ENCODE measurements around the gene MREG. TPM values are rescaled to one million over a fixed set of nuclear protein-coding genes. Genes with fewer than 3 reads are reported as not detected.

The MREG gene
- total RNA-seq, 1 experiment from 2014 or later, result 14.1 TPM

DNA sequence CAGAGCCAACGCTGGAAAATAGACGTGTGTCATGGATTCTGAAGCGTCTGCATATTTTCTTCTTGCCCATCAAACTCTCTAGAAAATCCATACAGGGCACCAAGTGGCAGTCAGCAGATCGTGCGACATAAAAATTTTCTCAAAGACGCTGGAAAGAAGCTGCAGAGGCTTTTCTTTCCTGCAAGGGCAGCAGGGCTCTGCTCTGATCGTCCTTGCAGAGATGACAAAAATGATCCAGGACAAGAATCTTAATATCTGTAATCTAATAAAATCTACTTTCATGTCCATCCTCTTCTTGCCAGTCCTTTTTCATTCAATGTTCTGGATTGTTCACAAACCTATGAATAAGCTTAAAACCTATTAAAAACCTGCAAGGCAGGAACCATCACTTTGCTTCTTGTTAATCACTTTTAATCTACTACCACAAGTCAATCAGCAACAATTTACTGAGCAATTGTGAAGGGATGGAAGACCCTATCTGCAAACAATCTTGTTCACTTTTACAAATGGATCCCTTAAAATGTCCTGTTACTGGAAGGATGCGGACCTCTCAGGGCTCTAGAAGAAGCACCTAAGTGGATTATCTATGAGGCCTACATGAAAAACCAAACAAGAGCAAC, 93.6 kb downstream of the MREG start:
- no peak for DNase-seq (ENCODE audit: low spot score)

DNA sequence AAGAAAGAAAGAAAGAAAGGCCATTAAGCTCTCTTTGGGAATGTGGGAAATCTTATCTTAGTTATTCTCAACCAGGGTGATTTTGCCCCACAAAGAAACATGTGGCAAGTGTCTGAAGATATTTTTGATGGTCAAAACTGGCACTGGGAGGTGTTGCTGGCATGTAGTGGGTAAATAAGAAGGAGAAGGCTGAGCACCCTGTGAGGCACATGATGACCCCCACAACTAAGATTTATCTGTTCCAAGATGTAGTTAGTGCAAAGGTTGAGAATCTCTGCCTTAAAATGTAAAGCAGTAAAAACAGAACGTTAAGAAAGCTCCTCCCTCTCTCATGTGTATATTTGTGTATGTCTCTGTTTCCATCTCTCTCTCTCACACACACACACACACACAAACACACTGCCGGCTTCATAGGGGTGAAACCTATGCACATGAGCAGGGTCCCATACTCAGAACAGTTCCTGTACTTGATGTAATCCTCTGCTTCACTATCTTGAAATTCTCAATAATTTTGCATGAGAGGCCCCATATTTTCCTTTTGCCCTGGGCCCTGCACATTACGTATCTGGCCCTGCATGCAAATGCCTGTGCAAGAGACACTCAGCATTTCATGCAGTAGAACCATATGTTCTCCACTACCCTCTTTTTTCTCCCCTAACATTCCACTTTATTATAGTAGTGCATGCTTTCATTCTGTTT, 94.3 kb downstream of the MREG start:
- no peak for DNase-seq (ENCODE audit: low spot score)

DNA sequence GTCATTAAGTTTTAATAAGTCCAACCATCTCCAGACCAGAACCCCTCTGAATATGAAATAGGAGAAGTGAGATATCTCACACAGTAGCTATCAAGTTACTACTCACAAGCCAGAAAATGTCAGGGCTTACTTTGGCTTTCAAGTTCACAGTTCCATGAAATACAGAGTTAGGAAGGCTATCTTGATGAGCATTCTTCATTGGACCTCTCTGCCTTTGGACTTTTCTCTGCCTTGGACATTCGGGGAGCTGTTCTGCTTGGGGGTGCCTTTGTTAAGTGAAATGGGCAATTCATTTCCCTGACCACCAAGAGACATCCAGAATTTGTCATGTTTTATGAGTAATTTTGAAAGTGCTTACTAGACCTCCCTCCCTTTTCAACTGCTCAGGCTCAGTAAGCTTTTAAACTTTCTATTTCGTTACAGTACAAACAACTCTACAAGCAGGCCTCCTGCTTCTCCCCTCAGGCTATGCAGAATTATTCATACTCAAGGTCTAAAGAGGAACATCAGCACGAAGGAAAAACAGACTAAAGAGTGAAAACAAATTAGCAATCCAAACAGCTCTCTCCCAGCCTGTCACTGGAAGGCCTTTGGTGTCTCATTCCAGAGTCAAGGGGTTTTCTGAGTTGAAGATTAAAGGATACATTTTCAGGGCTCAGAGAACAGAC, 95.3 kb downstream of the MREG start:
- no peak for DNase-seq (ENCODE audit: low spot score)

DNA sequence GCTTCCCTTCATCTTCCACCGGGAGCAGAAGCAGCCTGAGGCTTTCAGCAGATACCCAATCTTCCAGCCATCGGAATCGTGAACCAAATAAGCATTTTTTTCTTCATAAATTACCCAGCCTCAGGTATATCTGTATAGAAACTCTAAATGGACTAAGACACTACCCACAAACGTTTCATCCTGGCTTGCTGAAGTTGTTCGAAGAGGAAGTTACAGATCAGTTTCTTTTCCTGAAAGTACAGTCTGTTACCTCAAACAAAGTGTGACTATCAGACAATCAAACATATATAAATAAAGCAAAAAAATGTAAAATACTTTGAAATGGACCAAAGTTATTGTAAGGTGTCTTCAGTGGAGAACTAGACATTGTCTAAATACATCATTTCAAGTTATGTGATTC, 97.9 kb downstream of the MREG start:
- DNase-seq (ENCODE audit: low spot score), result no peak

DNA sequence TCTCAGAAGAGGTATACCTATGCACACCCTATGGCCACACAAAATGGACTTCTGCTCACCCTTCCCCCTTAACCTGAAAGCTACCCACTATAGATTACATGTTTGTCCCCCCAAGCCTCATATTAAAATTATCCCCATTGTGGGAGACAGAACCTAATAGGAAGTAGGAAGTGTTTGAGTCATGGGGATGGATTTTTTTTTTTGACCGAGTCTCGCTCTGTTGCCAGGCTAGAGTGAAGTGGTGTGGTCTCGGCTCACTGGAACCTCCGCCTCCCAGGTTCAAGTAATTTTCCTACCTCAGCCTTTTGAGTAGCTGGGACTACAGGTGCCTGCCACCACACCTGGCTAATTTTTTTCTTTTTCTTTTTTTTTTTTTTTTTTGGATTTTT, 98.6 kb downstream of the MREG start:
- DNase-seq (ENCODE audit: low spot score), result no peak

DNA sequence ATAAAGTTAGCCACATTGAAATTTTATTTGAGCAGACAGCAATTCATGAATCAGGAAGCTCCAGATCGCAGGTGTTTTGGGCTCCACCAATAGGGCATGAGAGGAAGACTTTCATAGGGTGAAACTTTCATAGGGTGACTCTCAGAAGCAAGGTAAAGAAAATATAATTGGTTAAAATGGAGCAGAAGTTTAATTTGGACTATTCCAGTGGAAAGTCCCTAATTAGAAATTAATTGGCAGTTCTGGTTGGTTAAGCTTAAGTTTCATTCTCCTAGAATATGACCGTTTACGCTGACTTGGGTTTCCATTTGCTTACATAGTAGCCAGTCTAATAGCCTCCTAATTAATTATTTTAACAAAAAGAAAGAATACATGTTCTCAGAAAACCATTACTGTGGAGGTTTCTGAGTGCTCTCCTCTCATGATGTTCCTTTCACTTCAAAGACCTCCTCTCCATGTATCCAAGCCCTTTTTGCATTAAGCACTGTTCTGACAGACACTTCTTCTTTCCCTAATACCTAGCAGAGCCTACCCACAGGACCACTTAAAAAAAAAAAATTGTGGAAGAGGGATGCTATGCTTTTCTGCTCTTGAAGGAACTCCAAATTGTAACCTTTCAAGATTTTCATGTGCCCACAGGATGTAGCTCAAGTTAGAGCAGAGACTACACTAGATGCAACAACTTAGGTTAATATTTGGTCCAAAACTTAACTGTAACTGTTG, 99.1 kb downstream of the MREG start:
- DNase-seq (ENCODE audit: low spot score), result no peak

DNA sequence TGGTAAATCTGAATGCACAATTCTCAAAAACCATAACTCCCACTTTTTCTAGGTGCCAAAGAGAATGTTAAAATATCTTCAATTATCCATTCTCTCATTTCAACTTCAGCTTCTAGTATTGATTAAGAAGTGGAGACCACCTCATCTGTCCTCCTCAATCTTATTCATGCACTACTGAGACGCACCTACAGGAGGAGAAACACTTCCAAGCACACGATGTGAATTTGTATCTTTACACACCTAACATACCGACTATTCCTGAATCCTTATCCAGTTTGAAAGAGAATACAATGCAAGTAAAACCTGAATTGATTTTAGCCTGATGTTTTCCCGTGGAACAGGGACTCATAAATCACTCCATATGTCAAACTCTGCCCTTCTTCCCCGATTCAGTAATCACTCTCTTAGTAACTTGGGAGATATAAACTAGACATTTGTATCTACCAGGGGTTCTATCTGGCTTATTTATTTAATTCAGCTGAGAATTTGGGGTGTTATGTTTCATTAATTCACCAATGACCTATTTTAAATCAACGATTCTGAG, 101.0 kb downstream of the MREG start:
- DNase-seq (ENCODE audit: low spot score), result no peak

DNA sequence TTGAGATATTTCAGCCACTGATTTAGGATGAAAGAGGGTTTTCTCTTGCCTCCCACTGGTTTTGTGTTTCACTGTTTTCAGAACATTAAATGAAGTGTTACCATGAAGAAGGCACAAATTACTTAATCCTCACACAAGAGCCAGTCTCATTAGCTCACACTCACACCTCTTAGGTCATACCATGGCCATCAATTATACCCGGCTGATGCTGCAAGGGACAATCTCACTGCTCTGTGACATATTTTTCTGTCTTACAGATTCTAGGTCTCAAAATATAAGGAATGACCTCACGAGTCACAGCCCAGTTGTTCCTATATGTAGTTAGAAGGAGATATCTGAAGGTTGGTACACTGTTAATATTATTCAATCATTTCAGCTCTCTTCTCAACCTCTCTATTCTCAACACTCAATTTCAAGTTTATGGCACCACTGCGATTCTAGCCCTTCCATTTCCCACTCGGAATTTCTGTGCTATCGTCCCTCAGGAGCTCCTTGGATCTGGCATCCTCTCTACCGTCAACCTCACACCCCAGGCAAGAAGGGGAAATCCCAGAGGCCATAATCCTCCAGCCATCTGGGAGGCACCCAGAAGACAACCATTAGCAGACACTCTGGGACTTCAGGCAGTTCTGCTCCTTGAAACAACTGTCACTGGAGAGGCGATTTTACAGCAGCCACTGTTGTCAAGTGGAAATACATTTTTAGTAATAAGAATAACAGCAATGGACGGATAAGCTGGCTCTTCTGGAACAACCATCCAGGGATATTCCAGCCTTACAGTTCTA, 101.9 kb downstream of the MREG start:
- DNase-seq (ENCODE audit: low spot score), result no peak

DNA sequence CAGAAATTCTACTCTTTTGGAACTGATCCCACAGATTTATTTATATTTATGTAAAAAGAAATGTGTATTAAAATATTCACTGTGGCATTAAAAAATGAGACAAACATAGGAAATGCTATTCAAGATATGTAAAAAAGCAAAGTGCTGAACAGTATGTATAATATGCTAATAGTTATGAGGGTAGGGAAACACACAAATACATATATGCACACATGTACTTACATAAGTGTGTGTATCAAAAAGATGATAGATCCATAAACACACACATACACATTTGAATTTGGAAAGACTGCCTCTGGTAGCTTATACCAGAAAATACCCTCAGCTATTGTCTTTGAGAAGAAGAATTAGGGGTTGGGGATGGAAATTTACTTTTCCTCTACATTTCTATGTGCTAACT, 103.2 kb downstream of the MREG start:
- DNase-seq (ENCODE audit: low spot score), result no peak

DNA sequence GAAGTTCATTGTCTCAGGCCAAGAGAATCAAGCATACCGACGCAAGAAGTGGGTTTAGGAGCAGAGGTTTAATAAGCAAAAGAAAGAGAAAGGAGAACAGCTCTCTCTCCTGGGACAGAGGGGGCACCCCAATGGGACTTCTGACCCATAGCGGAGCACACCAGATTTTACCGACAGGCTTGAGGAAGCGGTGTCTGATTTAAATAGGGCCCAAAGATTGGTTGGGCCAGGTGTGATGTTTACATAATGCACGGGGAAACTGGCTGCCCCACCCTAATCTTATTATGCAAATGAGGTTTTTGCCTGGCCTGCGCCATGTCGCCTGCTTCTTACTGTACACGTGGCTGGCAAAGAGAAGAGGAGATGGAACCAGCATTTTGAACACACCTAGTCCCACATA, 106.2 kb downstream of the MREG start:
- DNase-seq (ENCODE audit: low spot score), result no peak

DNA sequence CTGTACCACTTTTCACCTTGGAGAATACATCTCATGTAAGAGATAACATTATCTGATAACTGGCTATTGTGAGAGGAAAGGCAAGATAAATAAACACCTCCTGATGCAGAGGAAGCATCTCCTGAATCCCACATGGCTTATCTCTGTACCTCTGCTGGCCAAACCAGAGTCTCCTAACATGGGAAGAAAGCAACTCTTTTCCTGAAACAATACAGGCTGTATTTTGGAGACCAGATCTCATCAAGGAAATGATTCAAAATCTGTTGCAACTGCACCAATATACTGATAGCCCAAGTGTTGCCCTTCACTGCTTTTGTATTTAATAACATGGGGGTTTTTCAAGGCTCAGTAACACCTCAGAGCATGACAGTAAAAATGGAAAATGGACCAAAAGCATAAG, 106.9 kb downstream of the MREG start:
- DNase-seq (ENCODE audit: low spot score), result no peak

DNA sequence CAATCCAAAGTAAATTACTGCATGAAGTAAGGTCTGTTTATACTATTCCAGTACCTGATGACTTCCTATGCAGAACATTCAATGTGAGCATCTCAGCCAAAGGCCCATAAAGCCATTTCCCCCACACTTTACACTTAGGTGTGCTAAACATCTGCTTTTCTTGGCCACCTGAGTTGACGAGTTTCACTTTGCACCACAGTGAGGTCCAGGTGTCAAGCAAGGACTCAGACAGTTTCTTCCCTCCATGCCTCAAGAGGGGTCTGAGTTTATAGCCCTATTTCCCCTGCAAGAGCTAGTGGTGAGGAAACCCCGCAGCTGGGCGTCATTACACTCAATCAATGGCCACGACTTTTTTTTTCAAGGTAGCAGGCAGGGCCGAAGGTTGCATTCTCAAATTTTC, 107.7 kb downstream of the MREG start:
- no peak for DNase-seq (ENCODE audit: low spot score)

DNA sequence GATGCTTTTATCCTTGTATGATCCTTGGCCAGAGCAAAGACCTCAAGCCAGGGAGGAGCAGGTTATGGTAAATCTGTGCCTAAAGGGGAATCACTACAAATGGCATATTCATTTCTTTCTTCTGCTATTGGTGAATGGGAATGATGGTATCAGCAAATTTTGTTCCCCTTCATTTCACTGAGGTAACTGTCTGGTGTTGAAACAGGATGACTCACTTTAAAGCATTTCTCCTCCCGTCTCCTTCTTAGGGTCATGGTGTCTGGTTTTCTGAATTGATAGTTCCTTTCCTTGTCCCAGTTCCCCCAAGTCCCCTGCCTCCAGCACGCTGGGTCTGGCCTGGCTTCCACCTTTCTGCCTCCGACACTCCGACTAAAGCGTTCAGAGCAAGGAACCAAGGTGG, 109.2 kb downstream of the MREG start:
- DNase-seq (ENCODE audit: low spot score), result no peak

DNA sequence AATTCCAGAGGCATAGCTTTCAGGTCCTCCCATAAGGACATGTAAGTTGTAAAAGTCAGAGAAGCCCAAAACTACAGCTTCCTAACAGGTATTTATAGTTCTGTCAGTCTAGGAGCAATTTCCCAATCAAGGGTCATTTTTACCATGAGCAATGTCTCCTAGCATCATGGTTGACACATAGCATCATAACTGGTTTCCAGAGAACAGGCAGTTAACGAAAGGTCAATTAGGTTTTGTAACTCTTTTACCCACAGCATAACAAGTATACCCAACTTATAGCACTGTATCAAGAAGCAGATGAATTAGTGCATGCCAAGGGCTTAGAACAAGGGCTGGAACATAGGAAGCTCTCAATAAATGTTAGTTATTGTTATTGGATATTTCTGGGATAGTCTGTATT, 110.1 kb downstream of the MREG start:
- no peak for DNase-seq (ENCODE audit: low spot score)

DNA sequence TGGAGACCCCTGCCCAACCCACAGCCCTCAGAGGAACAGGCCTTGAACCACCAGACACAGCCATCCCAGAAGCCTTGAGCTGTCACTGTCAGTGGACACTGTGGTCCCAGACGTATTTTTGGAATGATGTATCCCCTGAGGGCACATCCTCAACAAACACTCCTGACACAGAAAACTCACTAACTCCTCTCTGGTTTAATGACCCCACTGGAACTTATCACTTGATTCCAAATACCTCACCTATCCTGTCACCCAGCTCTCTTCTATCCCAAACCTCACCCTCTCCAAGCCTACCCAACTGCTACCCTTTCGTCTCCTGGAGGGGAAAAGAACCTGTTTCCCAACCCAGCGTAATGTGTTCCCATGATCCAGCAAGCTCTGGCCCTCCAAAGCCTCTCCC, 111.6 kb downstream of the MREG start:
- DNase-seq (ENCODE audit: low spot score), result no peak

DNA sequence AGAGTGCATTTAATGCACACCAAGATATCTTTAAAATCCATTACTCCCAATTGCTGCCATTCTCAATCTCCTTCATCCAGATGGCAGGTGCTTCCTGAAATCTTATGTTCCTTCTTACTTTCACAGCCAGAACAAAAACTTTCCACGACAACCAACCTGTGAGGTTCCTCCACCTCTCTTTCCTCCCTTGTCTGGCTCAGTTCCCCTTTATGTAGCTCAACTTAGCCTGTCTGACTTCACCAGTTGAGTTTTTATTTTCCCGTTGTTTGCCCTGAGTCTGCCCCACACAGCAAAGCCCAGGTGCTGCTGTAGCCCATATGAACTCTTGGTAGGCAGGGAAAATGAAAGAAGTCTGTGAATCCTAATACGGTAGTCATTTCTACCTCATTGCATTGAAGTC, 112.5 kb downstream of the MREG start:
- DNase-seq (ENCODE audit: low spot score), result no peak

DNA sequence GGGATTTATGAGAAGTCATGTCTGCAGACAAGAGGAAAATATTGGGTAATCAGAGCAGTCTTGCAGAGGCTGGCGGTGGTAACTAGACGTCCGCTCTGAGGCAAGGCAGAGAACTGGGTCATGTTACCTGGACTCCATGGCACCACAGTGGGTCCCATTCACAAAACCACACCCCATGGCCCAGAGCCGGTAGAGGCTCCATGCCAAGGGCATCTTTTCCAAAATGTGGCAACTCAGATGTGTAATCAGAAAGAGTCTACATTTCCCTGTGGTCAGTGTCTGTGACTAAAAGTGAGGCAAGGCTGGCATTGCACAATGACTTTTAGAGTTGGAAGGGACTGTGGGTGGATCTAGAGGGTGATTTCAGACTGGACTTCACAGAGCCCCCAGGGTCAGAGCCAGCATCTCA, 113.1 kb downstream of the MREG start:
- DNase-seq (ENCODE audit: low spot score), result no peak

DNA sequence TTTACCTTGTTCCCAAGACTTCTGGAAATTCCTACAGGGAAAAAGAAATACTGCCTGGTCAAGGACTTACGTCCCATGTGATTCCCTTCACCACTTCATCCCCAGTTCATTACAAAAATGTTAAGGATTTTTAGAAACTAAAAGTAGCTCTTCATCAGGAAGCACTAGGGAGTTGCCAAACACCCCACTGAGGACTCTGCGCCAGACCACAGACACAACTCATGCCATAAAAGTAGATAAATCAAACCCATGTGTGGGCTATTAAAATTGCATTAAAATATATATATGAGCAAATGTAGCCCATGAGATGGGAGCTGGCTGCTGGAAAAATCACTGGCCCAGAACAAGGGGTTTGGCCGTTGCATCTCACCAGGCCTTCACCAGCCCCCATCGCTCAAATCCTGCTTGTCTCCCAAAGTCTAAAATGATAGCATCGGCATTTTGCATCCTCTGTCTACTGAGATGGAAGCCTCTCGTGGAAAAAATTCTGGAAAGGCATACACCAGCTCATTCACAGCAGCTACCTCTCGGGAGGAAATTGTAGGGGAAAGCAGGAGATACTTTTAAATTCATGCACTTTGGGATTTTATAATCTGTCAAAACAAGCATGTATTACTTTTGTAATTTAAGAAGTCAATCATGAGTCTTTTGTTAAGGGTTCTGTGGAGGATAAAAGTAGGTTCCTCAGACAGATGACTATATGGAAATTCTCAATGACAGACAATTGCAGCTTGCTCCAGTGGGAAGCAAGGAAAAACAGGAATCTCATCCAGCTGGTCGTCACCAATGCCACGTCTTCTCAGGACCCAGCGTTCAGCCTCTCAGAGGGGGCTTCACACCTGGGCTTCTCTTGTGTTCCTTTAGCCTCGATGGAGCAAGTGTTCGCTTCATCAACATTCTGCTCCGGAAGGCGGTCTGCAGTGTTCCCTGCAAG, 113.9 kb downstream of the MREG start:
- DNase-seq (ENCODE audit: low spot score), result no peak

DNA sequence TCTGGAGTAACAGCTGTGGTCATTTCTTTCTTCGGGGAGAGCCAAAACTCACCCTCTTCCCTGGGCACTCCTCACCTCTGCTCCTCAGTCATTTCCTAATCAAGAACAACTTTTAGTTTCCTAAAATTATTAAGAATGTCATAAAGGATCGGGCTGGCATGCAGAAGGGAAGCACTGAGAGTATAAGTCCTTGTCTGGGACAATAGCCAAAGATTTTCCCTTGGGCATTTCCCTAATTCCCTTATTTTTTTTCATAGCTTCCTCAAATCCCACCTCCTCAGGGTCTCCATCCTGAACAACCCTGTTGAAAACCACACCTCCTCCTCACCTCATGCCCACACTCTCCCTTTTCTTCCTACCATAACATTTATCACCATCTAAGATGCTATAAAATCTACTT, 115.0 kb downstream of the MREG start:
- DNase-seq (ENCODE audit: low spot score), result no peak

DNA sequence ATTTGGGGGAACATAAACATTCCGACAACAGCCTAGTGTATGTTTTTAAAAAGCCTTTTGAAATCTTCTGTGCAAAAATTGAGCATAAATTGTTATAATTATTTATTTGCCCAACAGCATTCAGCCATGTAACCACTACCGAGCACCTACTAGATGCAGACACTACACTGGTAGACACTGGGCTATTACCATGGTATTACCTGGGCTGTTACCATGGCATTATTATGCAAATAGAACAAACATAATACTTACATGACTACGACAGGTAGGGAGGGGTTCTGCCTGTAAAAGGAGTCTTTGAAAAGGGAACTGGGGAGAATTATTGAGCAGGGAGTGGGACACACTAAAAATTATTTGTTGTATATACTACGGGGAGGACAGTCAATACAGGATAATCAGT, 116.4 kb downstream of the MREG start:
- no peak for DNase-seq (ENCODE audit: low spot score)

DNA sequence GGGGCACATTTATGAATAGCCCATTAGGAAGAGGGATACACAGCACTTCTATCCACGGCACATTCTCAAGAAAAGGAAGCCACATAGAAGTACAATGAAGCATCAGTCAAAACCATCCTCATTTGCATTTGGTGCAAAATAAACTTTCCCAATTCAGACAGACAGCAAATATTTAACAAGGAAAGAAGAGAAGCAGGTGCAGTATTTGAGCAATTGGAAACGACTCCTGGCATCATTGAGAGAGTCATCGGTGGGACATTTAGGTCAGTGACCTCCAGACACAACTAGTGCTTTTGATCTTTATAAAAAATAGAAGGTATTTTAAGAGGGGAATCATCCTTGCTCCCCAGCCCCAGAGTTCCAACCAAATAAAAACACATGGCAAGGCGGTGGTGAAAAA, 118.0 kb downstream of the MREG start:
- DNase-seq (ENCODE audit: low spot score), result no peak

All from A172 (cell line).